Adrenal gland (tissue), 5 donors: ENCODE measurements around the gene NTHL1.
A peak's percentile ranks its signal among the peaks of the same experiment; 100 is the strongest.

Experiments
- CTCF ChIP-seq, 6 experiments: fragments of 450-650 bp in 4 of 6; fragments of 200-600 bp in 2 of 6; sonication (generic) in 1 of 6; IDR thresholded peaks; 1 replicate in 5 of 6; 2 replicates in 1 of 6; pipeline versions ENCODE4 v1.5.1 to v1.8.0; 2016 to 2021; ENCODE audit warnings: antibody characterized with exemption in 6 of 6, mild to moderate bottlenecking in 2 of 6, moderate library complexity in 1 of 6
- POLR2A ChIP-seq, 2 donors: fragments of 450-650 bp; IDR thresholded peaks; one replicate each; pipeline ENCODE4 v1.6.1; 2017; ENCODE audit warnings: antibody characterized with exemption in 2 of 2, mild to moderate bottlenecking in 2 of 2, moderate library complexity in 1 of 2
- donor health status: DM: no; HTN: no; CAD: no.

GRCh38 chr16:2009791-2010510 is 37.7 kb downstream of the NTHL1 start, which contains the start of gene ZNF598:
- TF ChIP-seq CTCF (IDR thresholded peaks at IDR 0.05) (peak in 1 of 6 experiments; percentile 5), POLR2A (IDR thresholded peaks at IDR 0.05) (peak; percentile 78 to 87)
